HFF-Myc (cell line): ENCODE measurements around the gene MMP24OS.
A peak's percentile ranks its signal among the peaks of the same experiment; 100 is the strongest.
"Not testable (repeated sequence)": the region's sequence is repeated elsewhere in the genome, so short reads cannot be mapped to it uniquely, and the experiment has no call there.

Experiments
- DNase-seq: peaks from one replicate; pipeline ENCODE4 v3.0.0-alpha.2; 2011; ENCODE audit warnings: low read depth; ENCODE audit errors: extremely low read depth
- H3K4me3 ChIP-seq: replicated peaks from 2 replicates; pipeline ENCODE4 v1.5.1; 2011; ENCODE audit warnings: low read depth, mild to moderate bottlenecking, control low read depth, low read length
- TF ChIP-seq, protein P1 (sequence below): IDR thresholded peaks from 2 replicates; pipeline ENCODE4 v1.5.1; 2012; ENCODE audit warnings: mild to moderate bottlenecking, low read depth, low read length, control low read depth; ENCODE audit errors: missing control alignments

The MMP24OS gene

DNA sequence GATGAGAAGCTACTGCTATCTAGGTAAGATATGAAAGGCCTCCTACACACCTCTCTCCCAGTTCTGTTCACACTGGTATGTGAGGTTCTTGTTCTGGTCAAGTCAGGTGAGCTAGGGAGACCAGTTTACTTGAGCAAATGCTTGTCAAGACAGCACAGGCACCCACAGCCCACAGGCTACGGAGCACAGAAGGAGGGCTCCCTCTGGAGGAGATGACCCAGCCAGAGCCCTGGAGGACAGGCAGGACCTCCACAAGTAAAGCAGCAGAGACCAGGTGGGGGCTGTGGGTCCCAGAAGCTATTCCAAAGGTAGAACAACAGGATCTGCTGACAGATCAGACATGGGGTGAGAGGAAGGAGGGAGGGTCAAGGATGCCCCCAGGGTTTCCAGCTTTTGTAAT, 13.2 kb downstream of the MMP24OS start:
- TF ChIP-seq, protein P1, sequence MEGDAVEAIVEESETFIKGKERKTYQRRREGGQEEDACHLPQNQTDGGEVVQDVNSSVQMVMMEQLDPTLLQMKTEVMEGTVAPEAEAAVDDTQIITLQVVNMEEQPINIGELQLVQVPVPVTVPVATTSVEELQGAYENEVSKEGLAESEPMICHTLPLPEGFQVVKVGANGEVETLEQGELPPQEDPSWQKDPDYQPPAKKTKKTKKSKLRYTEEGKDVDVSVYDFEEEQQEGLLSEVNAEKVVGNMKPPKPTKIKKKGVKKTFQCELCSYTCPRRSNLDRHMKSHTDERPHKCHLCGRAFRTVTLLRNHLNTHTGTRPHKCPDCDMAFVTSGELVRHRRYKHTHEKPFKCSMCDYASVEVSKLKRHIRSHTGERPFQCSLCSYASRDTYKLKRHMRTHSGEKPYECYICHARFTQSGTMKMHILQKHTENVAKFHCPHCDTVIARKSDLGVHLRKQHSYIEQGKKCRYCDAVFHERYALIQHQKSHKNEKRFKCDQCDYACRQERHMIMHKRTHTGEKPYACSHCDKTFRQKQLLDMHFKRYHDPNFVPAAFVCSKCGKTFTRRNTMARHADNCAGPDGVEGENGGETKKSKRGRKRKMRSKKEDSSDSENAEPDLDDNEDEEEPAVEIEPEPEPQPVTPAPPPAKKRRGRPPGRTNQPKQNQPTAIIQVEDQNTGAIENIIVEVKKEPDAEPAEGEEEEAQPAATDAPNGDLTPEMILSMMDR = peak; percentile 21
- no peak for DNase-seq
- no peak overlapping the region for H3K4me3 ChIP-seq

DNA sequence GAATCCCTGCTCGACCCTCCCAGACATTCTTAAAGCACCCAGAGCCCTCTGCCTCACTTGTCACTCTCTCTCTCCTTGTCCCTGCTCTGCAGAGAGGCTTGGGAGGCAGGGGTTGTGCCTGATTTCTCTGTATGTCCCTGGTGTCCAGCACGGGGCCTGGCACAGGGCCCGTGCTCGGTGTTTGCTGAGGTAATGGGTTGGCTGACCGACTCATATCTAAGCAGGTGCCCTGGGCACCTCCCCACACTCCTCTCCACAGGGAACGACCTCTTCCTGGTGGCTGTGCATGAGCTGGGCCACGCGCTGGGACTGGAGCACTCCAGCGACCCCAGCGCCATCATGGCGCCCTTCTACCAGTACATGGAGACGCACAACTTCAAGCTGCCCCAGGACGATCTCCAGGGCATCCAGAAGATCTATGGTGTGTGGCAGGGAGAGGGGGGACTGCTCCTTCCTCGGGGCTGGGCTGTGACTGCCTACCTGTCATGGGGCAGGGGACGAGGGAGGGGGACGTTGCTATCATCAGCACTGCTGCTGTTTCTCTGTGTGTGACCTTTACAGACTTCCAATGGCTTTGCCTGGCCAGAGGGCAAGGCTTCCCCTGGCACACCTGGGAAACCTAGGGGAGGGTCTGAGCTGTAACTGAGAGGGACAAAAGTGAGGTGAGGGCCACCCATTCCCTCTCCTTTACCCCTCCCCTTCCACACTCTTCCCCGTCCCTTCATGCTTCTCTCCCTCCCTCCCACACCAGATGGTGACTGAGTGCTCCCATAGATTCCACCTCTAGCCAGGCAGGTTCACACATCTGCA, 14.2 kb downstream of the MMP24OS start:
- H3K4me3 ChIP-seq = no peak overlapping the region
- DNase-seq = no peak
- TF ChIP-seq, protein P1 = no peak

DNA sequence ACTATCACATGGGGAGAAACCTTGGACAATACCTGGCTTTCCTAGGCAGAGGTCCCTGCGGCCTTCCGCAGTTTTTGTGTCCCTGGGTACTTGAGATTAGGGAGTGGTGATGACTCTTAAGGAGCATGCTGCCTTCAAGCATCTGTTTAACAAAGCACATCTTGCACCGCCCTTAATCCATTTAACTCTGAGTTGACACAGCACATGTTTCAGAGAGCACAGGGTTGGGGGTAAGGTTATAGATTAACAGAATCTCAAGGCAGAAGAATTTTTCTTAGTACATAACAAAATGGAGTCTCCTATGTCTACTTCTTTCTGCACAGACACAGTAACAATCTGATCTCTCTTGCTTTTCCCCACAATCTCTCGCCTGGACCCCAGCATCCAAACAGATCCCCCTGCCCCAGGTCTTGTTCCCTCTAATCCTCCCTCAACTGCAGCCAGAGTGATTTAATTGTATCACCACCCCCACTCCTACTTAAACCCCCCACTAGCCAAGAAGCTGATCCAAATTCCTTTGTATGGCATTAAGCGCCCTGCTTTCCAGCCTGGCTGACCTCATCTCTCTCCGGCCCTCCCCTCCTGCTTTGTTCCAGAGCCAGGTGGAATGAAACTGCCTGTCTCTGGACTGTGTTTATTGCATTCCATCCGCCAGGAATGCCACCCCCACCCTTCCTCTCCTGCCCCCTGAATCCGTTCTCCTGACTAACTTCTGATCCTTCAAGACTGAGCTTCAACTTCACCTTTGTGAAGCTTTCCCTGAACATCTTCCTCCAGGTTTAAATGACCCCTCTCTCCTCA, 15.0 kb downstream of the MMP24OS start:
- not testable (repeated sequence) for H3K4me3 ChIP-seq, DNase-seq

DNA sequence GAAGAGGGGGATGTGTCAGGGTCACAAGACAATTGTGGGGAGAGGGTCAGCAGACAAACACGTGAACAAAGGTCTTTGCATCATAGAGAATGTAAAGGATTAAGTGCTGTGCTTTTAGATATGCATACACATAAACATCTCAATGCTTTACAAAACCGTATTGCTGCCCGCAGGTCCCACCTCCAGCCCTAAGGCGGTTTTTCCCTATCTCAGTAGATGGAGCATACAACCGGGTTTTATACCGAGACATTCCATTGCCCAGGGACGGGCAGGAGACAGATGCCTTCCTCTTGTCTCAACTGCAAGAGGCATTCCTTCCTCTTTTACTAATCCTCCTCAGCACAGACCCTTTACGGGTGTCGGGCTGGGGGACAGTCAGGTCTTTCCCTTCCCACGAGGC, 15.6 kb downstream of the MMP24OS start:
- H3K4me3 ChIP-seq = not testable (repeated sequence)

DNA sequence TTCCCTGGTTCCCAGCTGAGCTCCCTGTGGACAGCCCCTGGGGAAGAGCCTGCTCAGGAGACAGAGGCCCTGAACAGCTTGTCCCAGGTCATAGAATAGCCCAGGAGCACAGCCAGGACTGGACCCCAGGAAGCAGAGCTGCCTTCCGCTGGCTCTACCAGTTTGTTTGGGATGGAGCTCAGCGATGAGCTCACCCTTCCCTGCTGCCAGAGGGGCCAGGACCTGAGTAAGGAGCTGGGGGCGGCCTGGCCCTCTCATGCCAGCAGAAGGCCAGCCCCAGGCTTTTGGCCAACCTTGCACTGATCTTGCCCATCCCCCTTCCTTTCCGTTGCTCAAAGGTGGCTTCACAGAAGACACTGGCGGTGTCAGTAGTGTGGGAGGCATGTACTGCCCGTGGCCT, 17.5 kb downstream of the MMP24OS start:
- no peak for DNase-seq
- TF ChIP-seq, protein P1 = no peak
- H3K4me3 ChIP-seq = no peak overlapping the region

More for the DNA sequence above, 15.6 kb downstream of the MMP24OS start:
- DNase-seq = not testable (repeated sequence)

DNA sequence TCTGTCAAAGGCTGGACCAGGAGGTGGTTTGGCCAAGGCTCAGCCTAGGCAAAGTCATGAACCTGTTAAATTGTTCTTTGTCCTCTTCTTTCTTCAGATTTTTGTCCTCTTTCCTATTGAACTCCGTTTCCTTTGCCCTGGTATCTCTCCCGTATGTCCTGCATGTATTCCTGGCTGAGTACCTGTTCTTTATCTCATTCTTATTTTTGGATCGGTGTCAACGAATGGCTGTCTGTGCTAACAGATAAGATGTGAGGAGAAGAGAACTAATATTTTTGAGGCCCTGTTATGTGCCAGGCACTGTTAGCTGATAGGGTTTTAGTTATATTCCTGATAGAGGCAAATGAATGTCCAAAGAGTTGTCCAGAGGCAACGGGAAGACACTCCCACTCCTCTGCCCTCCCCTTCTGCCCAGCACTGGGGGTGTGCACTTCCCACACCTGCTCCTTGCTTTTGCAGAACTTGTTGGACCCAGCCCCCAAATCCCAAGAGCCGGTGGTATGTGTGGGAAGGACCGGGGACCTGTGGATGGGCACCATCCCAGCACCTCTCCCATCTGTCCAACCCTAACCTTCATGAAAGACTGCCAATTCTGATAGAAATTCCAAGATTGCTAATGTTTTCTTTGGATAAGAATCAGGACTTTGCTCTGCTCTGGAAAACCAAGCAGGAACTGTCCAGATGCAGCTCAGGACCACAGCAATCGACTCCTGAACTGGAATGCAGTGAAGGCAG, 20.6 kb downstream of the MMP24OS start:
- TF ChIP-seq, protein P1 = no peak
- no peak overlapping the region for H3K4me3 ChIP-seq
- DNase-seq = no peak

DNA sequence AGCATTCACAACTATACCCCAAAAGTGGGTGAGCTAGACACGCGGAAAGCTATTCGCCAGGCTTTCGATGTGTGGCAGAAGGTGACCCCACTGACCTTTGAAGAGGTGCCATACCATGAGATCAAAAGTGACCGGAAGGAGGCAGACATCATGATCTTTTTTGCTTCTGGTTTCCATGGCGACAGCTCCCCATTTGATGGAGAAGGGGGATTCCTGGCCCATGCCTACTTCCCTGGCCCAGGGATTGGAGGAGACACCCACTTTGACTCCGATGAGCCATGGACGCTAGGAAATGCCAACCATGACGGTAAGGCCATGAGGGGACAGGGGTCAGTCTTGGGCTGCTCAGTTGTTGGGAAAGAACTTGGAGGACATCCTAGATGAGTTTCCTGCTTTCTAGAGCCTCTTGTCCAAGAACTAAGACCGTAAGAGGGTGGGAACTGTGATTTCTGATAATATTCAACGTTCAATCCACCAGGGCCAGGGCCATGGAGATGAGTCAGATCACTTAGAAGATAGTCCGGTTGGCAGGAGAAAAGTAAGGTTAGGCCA, 23.4 kb downstream of the MMP24OS start:
- TF ChIP-seq, protein P1 = no peak
- H3K4me3 ChIP-seq = no peak overlapping the region
- DNase-seq = no peak
